Measurements from ENCODE around the gene POLD1. TPM values are rescaled to one million over a fixed set of nuclear protein-coding genes. Genes with fewer than 3 reads are reported as not detected.

The POLD1 gene
- polyA plus RNA-seq, 1 of the 3 experiments (the other 2 are of a cell fraction) = 33.6 TPM

- TF ChIP-seq TEAD4 (IDR thresholded peaks at IDR 0.05; ENCODE audit: borderline replicate concordance, insufficient read depth) (no peak), MEF2A (IDR thresholded peaks at IDR 0.05; ENCODE audit: borderline replicate concordance, low read depth) (no peak), GATA2 (CRISPR knock-in tag; IDR thresholded peaks at IDR 0.05) (no peak), NRF1 (IDR thresholded peaks at IDR 0.05; ENCODE audit: low read depth, low read length) (no peak), FOXJ3 (CRISPR knock-in tag; IDR thresholded peaks at IDR 0.05) (no peak), EZH2phosphoT487 (IDR thresholded peaks at IDR 0.05; ENCODE audit: borderline replicate concordance, low read depth) (no peak), SMC3 (IDR thresholded peaks at IDR 0.05; ENCODE audit: low read depth, low read length) (no peak), EP300 (IDR thresholded peaks at IDR 0.05; ENCODE audit: borderline replicate concordance in 1 of 2, low read depth in 1 of 2, low read length in 1 of 2) (no peak), TAF1 (IDR thresholded peaks at IDR 0.05; ENCODE audit: borderline replicate concordance, low read depth, low read length) (no peak)
These were observed 82.0 kb downstream of the POLD1 start (continued) for GRCh38 chr19:50465986-50466705.

DNA sequence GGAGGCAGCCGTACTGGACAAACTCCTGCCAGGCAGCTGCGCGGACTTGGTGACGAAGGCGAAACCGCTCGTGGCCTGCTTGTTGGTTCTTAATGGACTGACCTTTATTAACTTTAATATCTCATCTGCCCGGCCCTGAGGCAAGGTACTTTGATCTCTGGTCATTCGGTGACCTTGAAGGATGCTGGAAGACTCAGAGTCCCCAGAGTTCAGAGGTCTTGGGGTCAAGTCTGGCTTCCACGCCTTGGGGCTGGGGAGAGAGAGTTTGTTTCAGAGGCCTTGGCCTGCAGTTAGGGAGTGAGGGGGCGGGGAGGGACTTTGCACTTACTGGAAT, 82.5 kb downstream of the POLD1 start:
- Histone ChIP-seq H3K4me1 (ENCODE audit: control insufficient read depth in 1 of 2, insufficient read depth in 2 of 2, low read depth in 1 of 2, low read length in 1 of 2) (no peaks in the 10 kb centered on the region; a peak in 1 of 4 replicates), H3K36me3 (replicated peaks in 1 of 2; ENCODE audit: control insufficient read depth in 1 of 2, insufficient read depth in 2 of 2, low read length in 1 of 2) (no peaks in the 10 kb centered on the region), H3K27me3 (ENCODE audit: insufficient read depth) (no peaks in the 10 kb centered on the region), H3K4me3 (ENCODE audit: low read depth in 2 of 2, low read length in 1 of 2) (no peak overlapping the region), H3K9me3 (no peaks in the 10 kb centered on the region), H3K27ac (ENCODE audit: low read depth in 2 of 2, low read length in 1 of 2) (no peak overlapping the region), H2AFZ (ENCODE audit: low read depth) (no peak overlapping the region), H3K9ac (no peak overlapping the region), H3F3A (replicated peaks; ENCODE audit: insufficient read depth) (peaks cover 1% of the 10 kb centered on the region), H3K9me2 (no peaks in the 10 kb centered on the region), H3K79me2 (ENCODE audit: insufficient read depth) (no peaks in the 10 kb centered on the region), H3K4me2 (no peak overlapping the region), H4K20me1 (ENCODE audit: insufficient read depth) (no peaks in the 10 kb centered on the region)
- CTCF ChIA-PET = interaction anchor here (1.1 to 8.3 kb wide), 6 partner anchors 8 to 110 kb away, joined by 3 to 80 read pairs (median 6); no protein-coding TSS in a partner anchor
- TF ChIP-seq YY1 (IDR thresholded peaks at IDR 0.05; ENCODE audit: low read depth) = no peak
- no peak for TF ChIP-seq ZBTB33 (IDR thresholded peaks at IDR 0.05; ENCODE audit: borderline replicate concordance, low read depth)
- TF ChIP-seq NFIC (IDR thresholded peaks at IDR 0.05; ENCODE audit: borderline replicate concordance) = no peak
- no peak for TF ChIP-seq REST (IDR thresholded peaks at IDR 0.05; ENCODE audit: low read depth, low read length)
- no peak for TF ChIP-seq EP300 (IDR thresholded peaks at IDR 0.05; ENCODE audit: borderline replicate concordance in 1 of 2, low read depth in 1 of 2, low read length in 1 of 2)
- no peak for TF ChIP-seq GATA2 (CRISPR knock-in tag; IDR thresholded peaks at IDR 0.05)
- no peak for TF ChIP-seq PBX3 (IDR thresholded peaks at IDR 0.05)
- TF ChIP-seq TAF1 (IDR thresholded peaks at IDR 0.05; ENCODE audit: borderline replicate concordance, low read depth, low read length) = no peak
- TF ChIP-seq, protein P1, sequence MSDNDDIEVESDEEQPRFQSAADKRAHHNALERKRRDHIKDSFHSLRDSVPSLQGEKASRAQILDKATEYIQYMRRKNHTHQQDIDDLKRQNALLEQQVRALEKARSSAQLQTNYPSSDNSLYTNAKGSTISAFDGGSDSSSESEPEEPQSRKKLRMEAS (IDR thresholded peaks at IDR 0.05; ENCODE audit: low read depth) = no peak
- no peak for TF ChIP-seq NRF1 (IDR thresholded peaks at IDR 0.05; ENCODE audit: low read depth, low read length)
- TF ChIP-seq GABPA (IDR thresholded peaks at IDR 0.05; ENCODE audit: low read depth) = no peak
- TF ChIP-seq IRF3 (IDR thresholded peaks at IDR 0.05; ENCODE audit: low read depth, low read length) = no peak
- WGBS (ENCODE audit: low lambda C conversion rate) = 85% methylated on average over 11 of the region's 11 CpGs
- DNase-seq = no peak
- POLR2A ChIA-PET = no interaction called here

Measured in SK-N-SH (cell line).